Keratinocyte (primary cell): ENCODE data around the gene CARMIL1. TPM values are rescaled to one million over a fixed set of nuclear protein-coding genes. Genes with fewer than 3 reads are reported as not detected.

Source experiments
- DNase-seq: peaks from one replicate; pipeline ENCODE4 v3.0.0-alpha.2; 2011; ENCODE audit warnings: low read depth, missing footprints, low spot score
- FAIRE-seq: peaks from 2 replicates; lab custom pipeline; 2011; peaks lifted over from hg19 to GRCh38; lab: Jason Lieb, UNC
- H2AFZ ChIP-seq: 2 replicates; pipeline ENCODE4 v1.6.0; 2012; ENCODE audit warnings: low read length, control low read depth, inconsistent platforms; ENCODE audit not compliant: control insufficient read depth
- H3K27ac ChIP-seq: 2 replicates; pipeline ENCODE4 v1.5.1; 2011; ENCODE audit warnings: low read length; ENCODE audit not compliant: control insufficient read depth, insufficient read depth
- H3K27me3 ChIP-seq: 3 replicates; pipeline ENCODE4 v1.6.0; 2011; ENCODE audit warnings: low read length; ENCODE audit not compliant: control insufficient read depth, insufficient read depth; ENCODE audit errors: extremely low read depth
- H3K36me3 ChIP-seq, 2 experiments: 2 replicates in 1 of 2; 3 replicates in 1 of 2; pipeline ENCODE4 v1.5.1; 2011; ENCODE audit warnings: low read length in 2 of 2, mild to moderate bottlenecking in 1 of 2; ENCODE audit not compliant: control insufficient read depth in 2 of 2, insufficient read depth in 2 of 2; ENCODE audit errors: extremely low read depth in 1 of 2
- H3K4me1 ChIP-seq: 3 replicates; pipeline ENCODE4 v1.5.1; 2011; ENCODE audit warnings: low read length; ENCODE audit not compliant: control insufficient read depth, insufficient read depth; ENCODE audit errors: extremely low read depth
- H3K4me2 ChIP-seq: 3 replicates; pipeline ENCODE4 v1.6.0; 2011; ENCODE audit warnings: low read depth, low read length; ENCODE audit not compliant: control insufficient read depth, insufficient read depth; ENCODE audit errors: extremely low read depth
- H3K4me3 ChIP-seq, 3 experiments: fragments of 200-600 bp in 1 of 3; sonication (generic) in 1 of 3; 2 replicates in 2 of 3; 3 replicates in 1 of 3; pipeline ENCODE4 v1.5.1; 2011 to 2016; ENCODE audit warnings: low read length in 3 of 3, mild to moderate bottlenecking in 3 of 3, control low read depth in 2 of 3, inconsistent platforms in 1 of 3, low read depth in 1 of 3, mixed read lengths in 1 of 3, mixed run types in 1 of 3, moderate library complexity in 1 of 3; ENCODE audit not compliant: control insufficient read depth in 2 of 3, insufficient read depth in 2 of 3; ENCODE audit errors: extremely low read depth in 1 of 3
- H3K79me2 ChIP-seq: 2 replicates; pipeline ENCODE4 v1.6.0; 2012; ENCODE audit warnings: low read length; ENCODE audit not compliant: control insufficient read depth, insufficient read depth
- H3K9ac ChIP-seq: 3 replicates; pipeline ENCODE4 v1.6.0; 2011; ENCODE audit warnings: low read length; ENCODE audit not compliant: control insufficient read depth, insufficient read depth; ENCODE audit errors: extremely low read depth
- H3K9me1 ChIP-seq: 3 replicates; pipeline ENCODE4 v1.6.0; 2011; ENCODE audit warnings: low read length; ENCODE audit not compliant: control insufficient read depth, insufficient read depth; ENCODE audit errors: extremely low read depth
- H3K9me3 ChIP-seq: 2 replicates; pipeline ENCODE4 v1.5.1; 2012; ENCODE audit warnings: low read depth, low read length; ENCODE audit not compliant: control insufficient read depth
- H4K20me1 ChIP-seq: 3 replicates; pipeline ENCODE4 v1.6.0; 2011; ENCODE audit warnings: low read length; ENCODE audit not compliant: control insufficient read depth, insufficient read depth; ENCODE audit errors: extremely low read depth
- EZH2 ChIP-seq: IDR thresholded peaks from one replicate; pipeline ENCODE4 v1.6.1; 2012; ENCODE audit warnings: inconsistent platforms, mild to moderate bottlenecking, low read length, moderate library complexity
- dilution Hi-C: fragments of 300-500 bp; cut with MboI; formaldehyde crosslinking; loops from one replicate; pipeline ENCODE4 v1.7.0; 2020; ENCODE audit warnings: low sequenced_read_pairs; ENCODE audit not compliant: extremely low pct_ligation_motif_present
- polyA plus RNA-seq, 5 experiments: library from polyadenylated mRNA; depleted of rRNA in 3 of 5; stranded (reverse) in 3 of 5; stranded (forward) in 1 of 5; unstranded in 1 of 5; fragments of >200 nt; gene quantifications; 1 replicate in 1 of 5; 2 replicates in 3 of 5; 3 replicates in 1 of 5; pipeline versions ENCODE4 v1.2.1 to v1.2.3, GENCODE V29; 2011 to 2012; ENCODE audit warnings: missing spikeins in 2 of 5, low read depth in 1 of 5, low replicate concordance in 1 of 5
- TF ChIP-seq, protein P1 (sequence below), 3 experiments: IDR thresholded peaks in 1 of 3; conservative IDR thresholded peaks in 1 of 3; optimal IDR thresholded peaks in 1 of 3; 2 replicates in 2 of 3; 3 replicates in 1 of 3; pipeline versions ENCODE3 to v1.5.1; 2011; ENCODE audit warnings: low read length in 3 of 3, mild to moderate bottlenecking in 3 of 3, moderate library complexity in 2 of 3, control low read depth in 1 of 3, inconsistent platforms in 1 of 3; ENCODE audit not compliant: insufficient read depth in 2 of 3; ENCODE audit errors: extremely low read depth in 1 of 3

Gene CARMIL1
- polyA plus RNA-seq, 1 donor (not counting 4 experiments of a cell fraction or from before 2014, with no cell fraction given): 18.9 TPM

DNA sequence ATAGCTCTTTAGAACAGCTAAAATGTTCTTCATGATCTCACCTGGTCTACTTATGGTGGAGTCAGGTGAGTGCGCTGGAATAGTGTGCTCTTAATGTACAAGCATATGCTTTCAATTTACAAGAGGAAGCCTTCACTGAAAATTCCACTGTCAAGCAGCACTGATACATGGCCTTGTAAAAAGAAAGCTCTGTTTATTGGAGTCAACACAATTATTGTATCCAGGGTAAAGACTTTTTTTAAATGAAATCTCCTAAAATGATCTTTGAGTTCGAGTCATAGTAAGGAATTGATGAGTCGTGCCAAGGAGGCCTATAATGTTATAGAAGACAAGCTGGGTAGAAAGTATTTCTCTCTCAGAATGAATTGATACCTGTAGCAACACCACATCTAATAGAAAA, 41.6 kb upstream of the CARMIL1 start:
- Histone ChIP-seq H3K79me2 (no peaks in the 10 kb centered on the region), H3K36me3 (no peaks in the 10 kb centered on the region), H3K4me3 (no peak overlapping the region), H3K9me1 (no peaks in the 10 kb centered on the region), H3K27ac (no peak overlapping the region), H3K9me3 (no peaks in the 10 kb centered on the region), H3K4me1 (peaks cover 1% of the 10 kb centered on the region), H4K20me1 (no peaks in the 10 kb centered on the region), H2AFZ (no peak overlapping the region), H3K4me2 (no peak overlapping the region), H3K9ac (no peak overlapping the region), H3K27me3 (no peaks in the 10 kb centered on the region)
- TF ChIP-seq, protein P1, sequence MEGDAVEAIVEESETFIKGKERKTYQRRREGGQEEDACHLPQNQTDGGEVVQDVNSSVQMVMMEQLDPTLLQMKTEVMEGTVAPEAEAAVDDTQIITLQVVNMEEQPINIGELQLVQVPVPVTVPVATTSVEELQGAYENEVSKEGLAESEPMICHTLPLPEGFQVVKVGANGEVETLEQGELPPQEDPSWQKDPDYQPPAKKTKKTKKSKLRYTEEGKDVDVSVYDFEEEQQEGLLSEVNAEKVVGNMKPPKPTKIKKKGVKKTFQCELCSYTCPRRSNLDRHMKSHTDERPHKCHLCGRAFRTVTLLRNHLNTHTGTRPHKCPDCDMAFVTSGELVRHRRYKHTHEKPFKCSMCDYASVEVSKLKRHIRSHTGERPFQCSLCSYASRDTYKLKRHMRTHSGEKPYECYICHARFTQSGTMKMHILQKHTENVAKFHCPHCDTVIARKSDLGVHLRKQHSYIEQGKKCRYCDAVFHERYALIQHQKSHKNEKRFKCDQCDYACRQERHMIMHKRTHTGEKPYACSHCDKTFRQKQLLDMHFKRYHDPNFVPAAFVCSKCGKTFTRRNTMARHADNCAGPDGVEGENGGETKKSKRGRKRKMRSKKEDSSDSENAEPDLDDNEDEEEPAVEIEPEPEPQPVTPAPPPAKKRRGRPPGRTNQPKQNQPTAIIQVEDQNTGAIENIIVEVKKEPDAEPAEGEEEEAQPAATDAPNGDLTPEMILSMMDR (optimal IDR thresholded peaks at IDR 0.05 in 1 of 3, IDR thresholded peaks at IDR 0.05 in 1 of 3, conservative IDR thresholded peaks at IDR 0.05 in 1 of 3; ENCODE audit: extremely low read depth in 1 of 3, insufficient read depth in 2 of 3, low read length in 3 of 3): no peak
- TF ChIP-seq EZH2: no peak
- dilution Hi-C loops: no loop called here
- DNase-seq: no peak
- no peak for FAIRE-seq

DNA sequence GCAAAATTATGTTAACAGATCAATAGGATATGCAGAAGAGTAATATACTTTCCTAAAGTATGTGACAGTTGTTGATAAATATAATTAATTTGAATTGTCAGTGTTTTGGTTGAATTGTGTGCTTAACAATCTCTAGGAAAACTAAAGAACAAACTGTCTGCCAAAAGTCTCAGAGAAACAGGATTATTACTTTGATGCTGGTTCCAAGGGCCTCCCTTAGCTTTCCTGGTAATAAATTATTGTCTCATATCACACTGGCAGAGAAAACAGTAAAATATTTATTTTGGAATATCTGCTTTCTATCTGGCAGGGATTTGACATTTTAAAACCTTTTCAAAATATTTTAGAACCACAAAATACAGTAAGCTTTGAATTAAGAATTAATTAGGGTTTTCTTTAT, 40.1 kb upstream of the CARMIL1 start:
- no peaks in the 10 kb centered on the region for H3K36me3 ChIP-seq
- H3K9me1 ChIP-seq: no peaks in the 10 kb centered on the region
- no peaks in the 10 kb centered on the region for H3K9me3 ChIP-seq
- H4K20me1 ChIP-seq: no peaks in the 10 kb centered on the region
- no peak overlapping the region for H3K27ac ChIP-seq
- no peaks in the 10 kb centered on the region for H3K79me2 ChIP-seq
- H3K4me1 ChIP-seq: no peaks in the 10 kb centered on the region
- H3K4me2 ChIP-seq: no peak overlapping the region
- no peak for TF ChIP-seq EZH2
- TF ChIP-seq, protein P1 (optimal IDR thresholded peaks at IDR 0.05 in 1 of 3, IDR thresholded peaks at IDR 0.05 in 1 of 3, conservative IDR thresholded peaks at IDR 0.05 in 1 of 3; ENCODE audit: extremely low read depth in 1 of 3, insufficient read depth in 2 of 3, low read length in 3 of 3): no peak
- no peak overlapping the region for H2AFZ ChIP-seq
- H3K9ac ChIP-seq: no peak overlapping the region
- no peak overlapping the region for H3K4me3 ChIP-seq
- H3K27me3 ChIP-seq: no peaks in the 10 kb centered on the region
- FAIRE-seq (no peak), DNase-seq (no peak)
- dilution Hi-C loops: no loop called here
